Upper lobe of left lung (tissue), 6 donors: ENCODE measurements around the gene IGFN1. TPM values are rescaled to one million over a fixed set of nuclear protein-coding genes. Genes with fewer than 3 reads are reported as not detected.
"Not testable (repeated sequence)": the region's sequence is repeated elsewhere in the genome, so short reads cannot be mapped to it uniquely, and the experiment has no call there.

Experiments
- ATAC-seq, 2 donors: fragments of 200-7000 bp; cut with Tn5 transposase; one replicate each; pipeline ENCODE4 v1.9.1; 2022; ENCODE audit warnings: mild to moderate bottlenecking in 2 of 2, moderate library complexity in 2 of 2; ENCODE audit not compliant: low FRiP score in 2 of 2
- DNase-seq, 2 donors: peaks; one replicate each; pipeline ENCODE4 v3.0.0-alpha.2; 2019 to 2020
- H3K27ac ChIP-seq, 4 donors: fragments of 200-600 bp; sonication (generic); one replicate each; pipeline ENCODE4 v1.5.1; 2016 to 2019
- H3K27me3 ChIP-seq, 4 donors: fragments of 200-600 bp; sonication (generic); one replicate each; pipeline ENCODE4 v1.5.1; 2017 to 2019
- H3K36me3 ChIP-seq, 4 donors: fragments of 200-600 bp; sonication (generic); one replicate each; pipeline ENCODE4 v1.5.1; 2016 to 2019
- H3K4me1 ChIP-seq, 4 donors: fragments of 200-600 bp; sonication (generic); one replicate each; pipeline ENCODE4 v1.5.1; 2018 to 2019
- H3K4me3 ChIP-seq, 4 donors: fragments of 200-600 bp; sonication (generic); one replicate each; pipeline ENCODE4 v1.5.1; 2017 to 2019; ENCODE audit warnings: mild to moderate bottlenecking in 2 of 4, moderate library complexity in 1 of 4
- H3K9me3 ChIP-seq, 4 donors: fragments of 200-600 bp; sonication (generic); one replicate each; pipeline ENCODE4 v1.5.1; 2018 to 2019
- EP300 ChIP-seq, 4 donors: sonication (generic); formaldehyde crosslinking; IDR thresholded peaks; one replicate each; pipeline ENCODE4 v1.5.1; 2017; ENCODE audit warnings: antibody characterized with exemption in 4 of 4, control low read depth in 2 of 4
- POLR2A ChIP-seq, 4 donors: fragments of 450-650 bp; IDR thresholded peaks; one replicate each; pipeline ENCODE4 v1.5.1; 2016 to 2017; ENCODE audit warnings: antibody characterized with exemption in 4 of 4, mild to moderate bottlenecking in 2 of 4
- POLR2AphosphoS5 ChIP-seq, 2 donors: sonication (generic); formaldehyde crosslinking; IDR thresholded peaks; one replicate each; pipeline ENCODE4 v1.5.1; 2017; ENCODE audit warnings: antibody characterized with exemption in 2 of 2
- WGBS, 2 donors: methylation state at CpG; one replicate each; pipeline ENCODE4 v1.1.5; 2017 to 2018; 5-methylcytosine and 5-hydroxymethylcytosine counted together
- total RNA-seq, 6 donors: library from RNA; depleted of rRNA in 4 of 6; stranded (reverse); fragments of >200 nt in 4 of 6; gene quantifications; one replicate each; pipeline versions ENCODE4 v1.1.0 to v1.2.1, GENCODE V29; 2016 to 2021
- TF ChIP-seq, protein P1 (sequence below), 6 experiments: fragments of 450-650 bp in 4 of 6; fragments of 200-600 bp in 2 of 6; sonication (generic) in 2 of 6; IDR thresholded peaks; one replicate each; pipeline ENCODE4 v1.5.1; 2016 to 2019; ENCODE audit warnings: antibody characterized with exemption in 6 of 6
- donor health status: DM: no; HTN: no; CAD: no; lungs with moderate emphysema.
- donor health status: DM: no; HTN: yes; CAD: no; lungs with severe emphysema.

The IGFN1 gene
- total RNA-seq, 6 donors from 2014 or later, result 0.11 to 6.3 (median 0.79) TPM; not detected in 2

DNA sequence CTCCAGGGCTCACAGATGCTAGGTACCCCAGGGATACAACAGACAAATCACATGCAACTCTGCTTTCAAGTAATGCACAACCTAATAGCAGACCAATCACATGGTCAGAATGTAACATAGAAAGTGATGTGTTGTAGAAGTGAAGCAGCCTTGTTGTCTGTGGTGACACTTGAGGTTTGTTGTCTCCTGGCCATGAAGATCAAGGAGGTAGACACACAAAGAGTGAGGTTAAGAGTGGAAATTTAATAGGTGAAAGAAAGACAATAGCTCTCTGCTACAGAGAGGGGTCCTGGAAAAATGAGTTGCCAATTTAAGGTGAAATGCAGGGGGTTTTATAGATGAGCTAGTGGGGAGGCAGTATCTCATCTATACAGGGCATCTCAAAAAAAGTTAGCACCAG, 33.8 kb upstream of the IGFN1 start:
- ATAC-seq (no peak), DNase-seq (no peak)
- Histone ChIP-seq H3K27ac (no peak overlapping the region), H3K4me1 (peaks cover 8 to 19% (median 17%) of the 10 kb centered on the region in 4 donors), H3K27me3 (no peaks in the 10 kb centered on the region), H3K9me3 (no peaks in the 10 kb centered on the region), H3K4me3 (no peak overlapping the region), H3K36me3 (no peaks in the 10 kb centered on the region)
- TF ChIP-seq POLR2A (IDR thresholded peaks at IDR 0.05), result no peak
- TF ChIP-seq, protein P1, sequence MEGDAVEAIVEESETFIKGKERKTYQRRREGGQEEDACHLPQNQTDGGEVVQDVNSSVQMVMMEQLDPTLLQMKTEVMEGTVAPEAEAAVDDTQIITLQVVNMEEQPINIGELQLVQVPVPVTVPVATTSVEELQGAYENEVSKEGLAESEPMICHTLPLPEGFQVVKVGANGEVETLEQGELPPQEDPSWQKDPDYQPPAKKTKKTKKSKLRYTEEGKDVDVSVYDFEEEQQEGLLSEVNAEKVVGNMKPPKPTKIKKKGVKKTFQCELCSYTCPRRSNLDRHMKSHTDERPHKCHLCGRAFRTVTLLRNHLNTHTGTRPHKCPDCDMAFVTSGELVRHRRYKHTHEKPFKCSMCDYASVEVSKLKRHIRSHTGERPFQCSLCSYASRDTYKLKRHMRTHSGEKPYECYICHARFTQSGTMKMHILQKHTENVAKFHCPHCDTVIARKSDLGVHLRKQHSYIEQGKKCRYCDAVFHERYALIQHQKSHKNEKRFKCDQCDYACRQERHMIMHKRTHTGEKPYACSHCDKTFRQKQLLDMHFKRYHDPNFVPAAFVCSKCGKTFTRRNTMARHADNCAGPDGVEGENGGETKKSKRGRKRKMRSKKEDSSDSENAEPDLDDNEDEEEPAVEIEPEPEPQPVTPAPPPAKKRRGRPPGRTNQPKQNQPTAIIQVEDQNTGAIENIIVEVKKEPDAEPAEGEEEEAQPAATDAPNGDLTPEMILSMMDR (IDR thresholded peaks at IDR 0.05), result no peak
- TF ChIP-seq EP300 (IDR thresholded peaks at IDR 0.05), result no peak
- TF ChIP-seq POLR2AphosphoS5 (IDR thresholded peaks at IDR 0.05), result no peak

- ATAC-seq (no peak), DNase-seq (no peak)
- no peaks in the 10 kb centered on the region for H3K9me3 ChIP-seq
- no peak overlapping the region for H3K27ac ChIP-seq
- H3K27me3 ChIP-seq, result no peaks in the 10 kb centered on the region
- H3K4me1 ChIP-seq, result peaks cover 8 to 18% (median 14%) of the 10 kb centered on the region in 4 donors
- 87 to 100% methylated on average over 2 of the region's 2 CpGs for WGBS, 2 donors
- TF ChIP-seq, protein P1 (IDR thresholded peaks at IDR 0.05), result no peak
- TF ChIP-seq EP300 (IDR thresholded peaks at IDR 0.05), result no peak
- no peak overlapping the region for H3K4me3 ChIP-seq
- no peaks in the 10 kb centered on the region for H3K36me3 ChIP-seq
These were observed 32.7 kb upstream of the IGFN1 start for GRCh38 chr1:201157949-201158348.

DNA sequence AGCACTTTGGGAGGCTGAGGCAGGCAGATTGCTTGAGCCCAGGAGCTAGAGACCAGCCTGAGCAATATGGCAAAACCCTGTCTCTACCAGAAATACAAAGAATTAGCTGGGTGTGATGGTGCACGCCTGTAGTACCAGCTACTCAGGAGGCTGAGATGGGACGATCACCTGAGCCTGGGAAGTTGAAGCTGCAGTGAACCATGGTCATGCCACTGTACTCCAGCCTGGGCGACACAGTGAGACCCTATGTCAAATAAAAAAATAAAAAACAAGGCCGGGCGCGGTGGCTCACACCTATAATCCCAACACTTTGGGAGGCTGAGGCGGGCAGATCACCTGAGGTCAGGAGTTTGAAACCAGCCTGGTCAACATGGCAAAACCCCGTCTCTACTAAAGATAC, 27.6 kb upstream of the IGFN1 start:
- ATAC-seq, H3K4me1 ChIP-seq, DNase-seq, H3K9me3 ChIP-seq, H3K27me3 ChIP-seq, H3K36me3 ChIP-seq, H3K27ac ChIP-seq, H3K4me3 ChIP-seq: not testable (repeated sequence)
- WGBS, 2 donors, result 83 to 94% methylated on average over 8 of the region's 8 CpGs

GRCh38 chr1:201163707-201164106, 26.9 kb upstream of the IGFN1 start:
- no peaks in the 10 kb centered on the region for H3K9me3 ChIP-seq
- TF ChIP-seq, protein P1 (IDR thresholded peaks at IDR 0.05), result no peak
- TF ChIP-seq POLR2A (IDR thresholded peaks at IDR 0.05) (no peak), POLR2AphosphoS5 (IDR thresholded peaks at IDR 0.05) (no peak), EP300 (IDR thresholded peaks at IDR 0.05) (no peak)

DNA sequence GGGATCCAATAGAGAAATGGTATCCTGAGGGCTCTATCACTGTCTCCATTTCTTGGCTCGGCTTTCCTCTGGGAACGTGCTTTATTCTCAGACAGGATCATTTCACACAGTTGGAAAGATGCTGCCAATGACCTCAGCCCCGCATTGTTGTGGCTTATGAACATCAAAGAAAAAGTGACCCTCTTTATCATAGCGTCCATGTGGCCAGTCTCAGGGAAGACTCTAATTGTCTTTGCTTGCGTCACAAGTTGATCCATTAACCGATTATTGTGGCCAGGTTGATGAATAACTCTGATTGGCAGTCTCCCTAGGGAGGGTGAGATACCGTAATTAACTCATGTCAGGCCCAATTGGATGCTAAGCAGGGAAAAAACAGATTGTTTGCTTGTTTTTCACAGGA, 26.0 kb upstream of the IGFN1 start:
- H3K4me3 ChIP-seq, result no peak overlapping the region
- 72 to 75% methylated on average over 7 of the region's 7 CpGs for WGBS, 2 donors
- H3K27ac ChIP-seq, result no peak overlapping the region
- no peaks in the 10 kb centered on the region for H3K9me3 ChIP-seq
- no peaks in the 10 kb centered on the region for H3K36me3 ChIP-seq
- TF ChIP-seq POLR2AphosphoS5 (IDR thresholded peaks at IDR 0.05) (no peak), EP300 (IDR thresholded peaks at IDR 0.05) (no peak), POLR2A (IDR thresholded peaks at IDR 0.05) (no peak)
- TF ChIP-seq, protein P1 (IDR thresholded peaks at IDR 0.05), result no peak
- DNase-seq, result no peak
- H3K27me3 ChIP-seq, result no peaks in the 10 kb centered on the region
- peaks cover 0 to 3% (median under 1%) of the 10 kb centered on the region in 4 donors for H3K4me1 ChIP-seq
- ATAC-seq, result no peak

More at GRCh38 chr1:201163707-201164106, 26.9 kb upstream of the IGFN1 start:
- Histone ChIP-seq H3K36me3 (no peaks in the 10 kb centered on the region), H3K4me1 (peaks cover 0 to 5% (median 0%) of the 10 kb centered on the region in 4 donors), H3K27ac (no peak overlapping the region), H3K4me3 (no peak overlapping the region), H3K27me3 (no peaks in the 10 kb centered on the region)
- ATAC-seq (no peak), DNase-seq (no peak)
- 52 to 53% methylated on average over 4 of the region's 4 CpGs for WGBS, 2 donors
